GM19099 (cell line): ENCODE measurements around the gene GREM1.

Experiments
- POLR2A ChIP-seq: IDR thresholded peaks from 3 replicates; pipeline ENCODE4 v1.6.1; 2011; ENCODE audit warnings: low read depth; ENCODE audit not compliant: insufficient read length; ENCODE audit errors: extremely low read depth

The GREM1 gene

DNA sequence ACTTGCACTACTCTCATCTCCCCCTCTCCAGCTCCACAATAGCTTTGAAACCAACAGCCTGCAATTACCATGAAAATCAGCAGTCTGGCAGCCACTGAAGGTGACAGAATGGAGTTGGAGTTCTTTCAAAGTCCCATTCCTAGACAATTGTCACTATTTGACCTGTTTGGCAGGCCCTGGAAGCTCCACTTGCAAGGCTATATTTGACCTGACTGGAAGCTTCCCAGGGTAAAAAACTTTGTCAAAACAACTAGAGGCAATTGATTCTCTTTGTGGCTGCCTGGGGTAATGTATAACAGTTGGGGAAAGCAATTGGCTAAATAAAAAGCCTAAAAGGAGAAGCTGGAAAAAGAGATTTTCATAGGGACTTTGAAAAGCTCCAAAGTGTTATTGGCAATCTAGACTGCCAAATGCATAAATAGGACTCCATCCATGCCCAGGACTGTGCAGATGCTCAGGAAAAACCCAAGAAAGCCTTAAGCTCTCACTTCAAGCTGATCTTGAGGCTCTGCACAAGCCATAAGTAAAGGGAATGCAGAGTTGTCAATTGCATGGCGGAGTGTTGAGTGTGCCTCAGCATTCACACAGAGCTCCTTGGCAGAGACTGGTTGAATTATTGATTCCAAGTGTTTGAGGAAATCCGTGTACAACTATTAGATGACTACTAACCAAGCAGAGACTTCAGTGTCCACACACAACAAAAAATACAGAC lies 18.3 kb downstream of the GREM1 start:
- no peak for TF ChIP-seq POLR2A

DNA sequence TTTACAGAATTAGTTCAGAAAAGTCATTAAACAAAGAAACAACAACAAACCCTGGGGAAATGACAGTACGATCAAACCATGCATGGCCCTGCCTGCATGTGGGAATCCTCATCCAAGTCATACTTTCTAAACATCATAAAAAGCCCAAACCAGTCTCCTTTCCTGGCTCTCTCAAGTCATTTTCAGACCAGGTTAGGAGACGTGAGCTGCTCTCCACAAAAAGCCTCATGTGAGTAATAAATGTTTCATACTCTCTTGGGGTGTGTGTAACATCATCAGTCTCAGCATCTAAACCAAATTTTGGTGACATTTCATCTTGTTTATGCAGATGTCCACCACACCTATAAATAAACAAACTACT lies 18.9 kb downstream of the GREM1 start:
- no peak for TF ChIP-seq POLR2A

DNA sequence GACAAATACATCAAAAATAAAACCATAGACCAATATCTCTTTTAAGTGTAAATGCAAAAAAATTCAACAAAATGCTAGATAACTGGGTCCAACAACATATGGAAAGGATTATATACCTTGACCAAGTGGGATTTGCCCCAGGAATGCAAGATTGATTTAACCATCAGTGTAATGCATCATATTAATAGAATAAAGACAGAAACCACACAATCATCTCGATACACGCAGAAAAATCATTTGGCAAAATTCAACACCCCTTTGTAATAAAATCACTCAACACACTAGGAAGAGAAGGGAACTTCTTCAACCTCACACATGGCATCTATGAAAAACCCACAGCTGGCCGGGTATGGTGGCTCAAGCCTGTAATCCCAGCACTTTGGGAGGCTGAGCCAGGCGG lies 19.5 kb downstream of the GREM1 start:
- no peak for TF ChIP-seq POLR2A

DNA sequence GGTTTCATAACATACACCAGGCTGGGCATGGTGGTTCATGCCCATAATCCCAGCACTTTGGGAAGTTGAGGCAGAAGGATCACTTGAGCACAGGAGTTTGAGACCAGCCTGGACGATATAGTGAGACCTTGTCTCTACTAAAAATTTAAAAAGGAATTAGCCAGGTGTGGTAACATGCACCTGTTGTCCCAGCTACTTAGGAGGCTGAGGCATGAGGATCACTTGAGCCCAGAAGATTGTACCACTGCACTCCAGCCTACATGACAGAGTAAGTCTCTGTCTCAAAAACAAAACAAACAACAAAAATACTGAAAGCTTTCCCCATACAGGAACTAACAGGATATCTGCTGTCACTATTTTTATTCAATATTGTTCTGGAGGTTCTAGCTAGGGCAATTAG lies 20.9 kb downstream of the GREM1 start:
- TF ChIP-seq POLR2A = no peak

DNA sequence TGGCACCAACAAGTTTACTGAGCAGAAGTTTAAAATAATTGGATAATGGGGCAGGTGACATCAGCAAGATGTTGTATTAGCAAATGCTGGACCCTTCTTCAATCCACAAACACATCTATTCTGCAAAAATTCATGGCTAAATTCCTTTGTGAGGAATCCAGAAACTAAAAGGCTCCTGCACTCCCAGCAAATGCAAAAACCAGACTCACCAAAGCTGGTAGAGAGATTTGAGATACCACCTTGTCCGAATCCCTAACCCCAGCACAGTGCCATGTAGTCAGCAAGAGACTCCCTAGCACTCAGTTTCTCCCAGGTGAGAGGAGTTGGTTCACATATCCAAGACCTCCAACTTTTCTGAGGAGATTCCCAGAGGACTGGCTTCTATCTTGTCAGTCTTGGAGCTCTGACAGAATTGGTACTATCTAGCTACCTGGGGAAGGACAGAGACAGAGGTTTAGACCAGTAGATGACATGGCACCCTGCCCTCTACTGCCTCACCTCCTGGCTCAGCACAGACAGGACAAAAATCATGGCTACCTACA lies 21.8 kb downstream of the GREM1 start:
- TF ChIP-seq POLR2A = no peak

DNA sequence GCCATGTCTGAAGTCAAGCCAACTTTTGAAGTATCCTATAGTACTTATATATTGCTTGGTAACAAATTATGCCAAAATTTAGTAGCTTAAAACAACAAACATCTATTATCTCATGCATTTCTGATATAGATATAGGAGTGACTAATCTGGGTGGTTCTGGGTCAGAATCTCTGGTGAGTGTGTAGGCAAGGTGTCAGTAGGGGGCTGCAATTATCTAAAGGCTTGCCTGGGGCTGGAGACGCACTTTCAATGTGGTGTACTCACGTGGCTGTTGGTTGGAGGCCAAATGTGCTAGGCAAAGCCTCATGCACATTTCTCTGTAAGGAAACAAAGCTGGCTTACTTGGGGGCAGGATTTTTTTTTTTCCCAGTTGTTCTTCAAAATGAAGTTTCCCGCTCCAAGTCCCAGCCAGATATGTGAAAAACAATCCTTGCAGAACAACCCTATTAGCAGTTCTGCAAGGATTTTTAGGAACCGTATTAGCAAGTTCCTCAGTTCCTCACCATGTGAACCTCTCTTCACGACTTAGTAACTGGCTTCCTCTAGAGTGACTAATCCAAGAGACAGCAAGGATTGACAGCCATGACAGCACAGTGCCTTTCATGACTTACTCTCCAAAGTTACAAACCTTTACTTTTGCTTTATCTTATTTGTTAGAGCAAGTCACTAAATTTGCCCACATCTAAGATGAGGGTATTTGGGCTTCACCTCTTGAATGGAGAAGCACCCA lies 25.8 kb downstream of the GREM1 start:
- TF ChIP-seq POLR2A = no peak

DNA sequence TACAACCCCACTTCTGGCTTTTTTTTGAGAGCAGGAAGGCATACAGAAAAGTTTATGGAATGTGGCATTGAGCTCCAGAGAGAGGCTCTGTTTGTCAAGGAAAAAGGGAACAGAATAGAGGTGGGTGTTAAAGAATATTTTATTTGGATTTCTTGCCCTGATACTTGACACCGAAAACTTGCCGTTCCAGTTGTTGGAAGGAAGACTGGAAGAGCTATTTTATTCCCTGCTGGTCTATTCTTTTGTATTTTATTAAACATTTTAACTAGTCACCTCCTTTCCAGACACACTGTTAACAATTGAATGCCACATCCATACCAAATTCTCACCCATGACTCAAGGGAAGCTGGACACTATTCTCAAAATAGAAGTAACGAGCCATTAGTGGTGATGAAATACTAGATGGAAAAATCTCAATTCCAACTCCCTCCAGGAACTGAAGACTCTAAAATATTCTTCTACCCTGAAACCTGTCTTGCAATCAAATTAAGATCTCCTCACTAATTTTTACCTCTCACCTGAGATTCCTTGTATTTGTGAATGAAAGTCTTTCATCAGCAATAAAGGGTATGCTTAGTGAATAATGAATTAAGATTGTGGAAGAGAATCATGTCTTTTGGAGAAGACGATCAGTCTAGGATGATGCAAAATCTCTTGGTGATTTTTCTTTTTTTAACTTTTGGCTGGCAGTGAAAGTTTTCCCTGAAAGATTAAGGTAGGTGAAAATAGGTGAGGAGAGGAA lies 28.5 kb downstream of the GREM1 start:
- TF ChIP-seq POLR2A = no peak

DNA sequence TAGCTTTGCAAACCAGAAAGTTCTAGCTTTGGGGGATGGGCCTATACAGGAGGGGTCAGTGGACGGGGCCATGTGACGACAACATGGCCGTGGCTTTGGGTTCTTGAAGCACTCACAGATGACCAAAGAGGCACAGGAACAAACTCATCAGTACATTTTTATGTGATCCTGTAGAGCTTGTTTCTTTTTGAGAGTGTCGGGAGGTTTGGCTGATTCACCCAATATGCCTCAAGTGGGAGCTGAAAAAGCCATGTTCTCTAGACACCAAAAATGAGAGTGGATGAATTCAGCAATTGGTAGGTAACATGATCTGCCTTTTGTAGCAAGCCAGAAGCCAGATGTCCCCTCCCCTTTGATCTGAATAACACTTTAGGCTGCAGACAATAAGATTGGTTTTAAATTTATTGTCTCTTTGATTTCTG lies 30.1 kb downstream of the GREM1 start:
- TF ChIP-seq POLR2A = no peak

DNA sequence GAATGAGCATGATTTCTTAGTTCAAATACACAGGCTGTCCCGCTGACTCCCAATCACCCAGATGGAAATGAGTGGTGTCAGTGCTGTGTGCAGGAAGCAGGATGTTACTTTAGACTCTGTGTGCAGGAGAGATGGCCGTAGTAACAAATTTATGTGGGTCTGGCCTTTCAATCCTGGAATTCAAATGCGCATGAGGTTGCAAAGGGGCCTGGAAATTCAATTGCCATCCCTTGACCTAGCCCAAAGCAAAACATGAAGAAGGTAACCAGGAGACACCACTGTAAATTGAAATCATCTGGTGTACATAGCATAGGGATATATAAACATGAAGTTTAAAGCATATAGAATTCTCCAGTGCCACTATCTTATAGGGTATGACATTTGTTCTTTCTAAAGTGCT lies 33.2 kb downstream of the GREM1 start:
- no peak for TF ChIP-seq POLR2A

DNA sequence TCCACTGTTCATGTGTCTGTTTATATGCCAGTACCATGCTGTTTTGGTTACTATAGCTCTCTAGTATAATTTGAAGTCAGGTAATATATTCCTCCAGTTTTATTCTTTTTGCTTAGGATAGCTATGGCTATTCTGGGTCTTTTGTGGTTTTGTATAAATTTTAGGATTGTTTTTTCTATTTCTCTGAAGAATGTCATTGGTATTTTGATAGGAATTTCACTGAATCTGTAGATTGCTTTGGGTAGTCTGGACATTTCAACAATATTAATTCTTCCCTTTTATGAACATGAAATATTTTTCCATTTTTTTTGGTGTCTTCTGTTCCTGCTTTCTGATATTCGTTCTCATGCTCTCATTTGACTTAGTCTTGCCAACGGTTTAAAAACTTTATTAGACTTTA lies 39.6 kb downstream of the GREM1 start:
- no peak for TF ChIP-seq POLR2A

DNA sequence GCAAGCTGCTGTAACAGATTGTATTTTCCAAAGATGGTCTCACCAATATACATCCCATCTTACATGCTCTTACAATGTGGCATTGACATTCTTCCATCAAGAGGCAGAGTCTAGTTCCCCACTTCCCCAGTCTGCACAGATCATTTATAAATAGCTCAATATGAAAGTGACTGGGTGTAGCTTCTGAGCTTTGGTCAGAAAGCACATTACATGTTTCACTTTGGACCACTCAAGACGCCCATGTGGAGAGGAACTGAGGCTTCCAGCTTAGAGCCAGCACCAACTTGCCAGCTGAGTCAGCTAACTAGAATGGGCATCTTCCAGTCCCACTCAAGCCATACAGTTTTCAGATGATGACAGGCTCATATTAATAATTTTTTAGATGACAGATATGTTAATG lies 45.5 kb downstream of the GREM1 start:
- no peak for TF ChIP-seq POLR2A

DNA sequence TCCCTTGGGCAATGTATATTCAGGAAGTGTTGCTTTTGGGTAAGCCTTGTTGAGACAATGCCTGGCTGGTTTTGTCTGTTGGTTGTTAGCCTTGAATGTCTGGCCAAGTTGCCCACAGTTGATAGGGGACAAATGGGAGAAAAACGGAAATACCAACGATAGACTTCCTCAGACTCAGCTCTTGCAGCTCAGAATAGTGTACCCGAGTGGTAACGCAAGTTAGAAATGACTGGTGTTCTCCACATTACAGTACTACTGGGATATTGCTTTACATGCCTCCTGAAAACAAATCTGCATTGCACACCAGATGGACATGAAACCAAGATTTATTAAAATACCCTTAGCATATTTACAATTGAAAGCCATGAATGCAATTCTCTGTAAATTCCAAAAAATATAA lies 47.4 kb downstream of the GREM1 start:
- TF ChIP-seq POLR2A = no peak

DNA sequence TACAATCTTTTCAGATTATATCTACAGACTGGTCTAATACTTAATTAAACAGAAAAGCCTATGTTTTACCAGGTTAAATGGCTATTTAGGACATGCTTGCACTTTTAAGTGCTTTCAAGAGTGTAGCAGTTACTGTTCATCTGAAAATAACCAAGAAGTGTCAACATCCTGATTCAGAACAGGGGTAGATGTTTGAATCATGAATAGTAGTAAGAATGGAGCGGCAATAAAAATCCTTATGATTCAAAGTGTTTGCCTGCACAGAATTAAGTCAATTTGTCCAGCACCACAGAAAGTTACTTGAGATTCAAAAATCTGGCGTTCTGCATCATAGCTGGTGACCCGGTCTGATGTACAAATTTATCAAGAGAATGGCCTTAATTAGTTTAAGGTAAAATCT lies 48.3 kb downstream of the GREM1 start:
- TF ChIP-seq POLR2A = no peak

DNA sequence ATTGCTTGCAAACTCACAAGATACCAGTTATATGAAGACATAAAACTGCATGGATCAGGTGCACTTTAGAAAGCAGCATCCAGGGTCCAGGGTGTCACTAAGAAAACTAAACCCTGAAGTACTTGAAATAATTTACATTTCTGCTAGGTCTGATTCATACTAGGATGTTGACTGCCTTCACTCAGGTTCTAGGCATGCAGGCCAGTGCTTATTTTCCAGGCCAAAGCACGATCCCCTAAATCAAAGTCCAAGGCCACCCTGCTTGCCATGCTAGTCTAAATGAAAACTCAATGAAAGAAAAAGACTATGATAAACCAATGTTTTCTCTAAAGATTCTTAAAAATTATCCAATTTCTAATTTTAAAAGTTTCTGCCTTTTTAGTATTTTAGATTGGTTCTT lies 49.4 kb downstream of the GREM1 start:
- no peak for TF ChIP-seq POLR2A

DNA sequence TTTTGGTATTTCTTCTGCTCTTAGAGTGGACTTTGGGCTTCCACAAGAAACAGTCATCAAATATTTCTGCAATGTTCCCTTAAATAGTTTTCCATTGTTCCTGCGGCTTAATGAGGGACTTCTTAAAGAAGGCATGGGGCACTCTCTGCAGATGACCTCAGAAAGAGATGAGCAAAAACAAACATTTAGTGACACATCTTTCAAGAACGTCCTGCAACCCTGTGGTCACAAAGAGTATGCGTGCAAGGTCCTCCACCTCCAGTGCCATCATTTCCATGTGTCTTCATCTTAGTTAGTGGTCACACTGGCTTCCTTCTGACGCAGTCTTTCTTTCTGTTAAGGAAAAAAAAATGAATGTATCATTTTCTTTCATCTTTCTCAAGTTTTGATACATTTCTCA lies 56.2 kb downstream of the GREM1 start:
- TF ChIP-seq POLR2A = no peak

DNA sequence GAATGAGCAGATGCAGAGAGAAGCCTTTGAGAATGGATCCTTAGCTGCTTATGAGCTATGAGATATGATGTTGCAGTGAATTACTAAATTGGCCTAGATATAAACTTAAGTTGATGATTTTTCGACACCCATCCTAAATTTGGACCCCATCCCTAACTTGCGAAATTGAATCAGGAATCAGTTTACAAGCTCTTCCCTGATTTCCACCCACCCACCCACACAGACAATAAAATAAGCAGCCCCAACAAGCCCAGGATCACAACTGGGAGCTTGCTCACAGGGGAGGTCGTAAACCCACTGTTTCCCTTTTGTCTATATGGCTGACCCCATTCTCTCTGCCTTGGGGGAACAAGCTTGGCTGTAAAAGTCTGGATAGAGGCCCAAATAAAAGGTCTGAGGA lies 57.3 kb downstream of the GREM1 start:
- no peak for TF ChIP-seq POLR2A
